LNCAP (cell line): ENCODE results near the gene IRF3.

ENCODE experiments used
- CTCF ChIP-seq: fragments of 450-650 bp; IDR thresholded peaks from 2 replicates; pipeline ENCODE4 v1.5.1; 2017; ENCODE audit warnings: mild to moderate bottlenecking

IRF3 gene

GRCh38 chr19:49665351-49666119 is at the start of gene IRF3, which contains the start of gene BCL2L12:
TSS of gene IRF3 (minus strand) at chr19:49665857. CDS start at chr19:49664838, 1,019 bp downstream.
TSS of gene BCL2L12 (plus strand) at chr19:49665933. CDS start at chr19:49666693, 760 bp downstream.
- TF ChIP-seq CTCF: no peak

GRCh38 chr19:49713236-49713845 is 47.7 kb upstream of the IRF3 start:
- no peak for TF ChIP-seq CTCF

GRCh38 chr19:49712397-49712859 is 46.8 kb upstream of the IRF3 start:
- TF ChIP-seq CTCF: no peak

GRCh38 chr19:49710372-49710951 is 44.8 kb upstream of the IRF3 start:
- TF ChIP-seq CTCF: no peak

- no peak for TF ChIP-seq CTCF
Measured at GRCh38 chr19:49705919-49706318, 40.3 kb upstream of the IRF3 start.

- TF ChIP-seq CTCF: no peak
Measured at GRCh38 chr19:49704888-49705642, 39.4 kb upstream of the IRF3 start.

GRCh38 chr19:49701271-49701786 is 35.7 kb upstream of the IRF3 start:
- TF ChIP-seq CTCF: no peak
